Gastrocnemius medialis (tissue), 4 donors: ENCODE measurements around the gene MAPK14. TPM values are rescaled to one million over a fixed set of nuclear protein-coding genes. Genes with fewer than 3 reads are reported as not detected.

Experiments
- ATAC-seq, 2 donors: fragments of 150-250 bp; one replicate each; pipeline ENCODE4 v1.9.1; 2016
- DNase-seq, 2 donors: peaks; one replicate each; pipeline ENCODE4 v3.0.0-alpha.2; 2019
- H3K27ac ChIP-seq, 4 donors: fragments of 200-600 bp; sonication (generic); 1 replicate in 1 of 4; 2 replicates in 3 of 4; pipeline ENCODE4 v1.5.1; 2016 to 2018; ENCODE audit warnings: mild to moderate bottlenecking in 2 of 4, moderate library complexity in 1 of 4
- H3K27me3 ChIP-seq, 3 donors: fragments of 200-600 bp; sonication (generic) in 2 of 3; 1 replicate in 1 of 3; 2 replicates in 2 of 3; pipeline versions ENCODE4 v1.5.1 to v1.6.0; 2016 to 2019; ENCODE audit warnings: mild to moderate bottlenecking in 1 of 3, moderate library complexity in 1 of 3
- H3K36me3 ChIP-seq, 2 donors: fragments of 200-600 bp; sonication (generic) in 1 of 2; one replicate each; pipeline ENCODE4 v1.5.1; 2017 to 2018
- H3K4me1 ChIP-seq, 2 donors: fragments of 200-600 bp; sonication (generic) in 1 of 2; one replicate each; pipeline ENCODE4 v1.5.1; 2016 to 2017; ENCODE audit warnings: mild to moderate bottlenecking in 2 of 2
- H3K4me3 ChIP-seq, 4 donors: fragments of 200-600 bp; sonication (generic) in 3 of 4; 1 replicate in 1 of 4; 2 replicates in 3 of 4; pipeline ENCODE4 v1.5.1; 2016 to 2019; ENCODE audit warnings: mild to moderate bottlenecking in 2 of 4
- H3K9me3 ChIP-seq, 3 donors: fragments of 200-600 bp; sonication (generic) in 2 of 3; 1 replicate in 1 of 3; 2 replicates in 2 of 3; pipeline ENCODE4 v1.5.1; 2016 to 2019
- CTCF ChIP-seq, 5 experiments: fragments of 450-650 bp in 3 of 5; fragments of 200-600 bp in 2 of 5; sonication (generic) in 2 of 5; IDR thresholded peaks in 4 of 5; conservative IDR thresholded peaks in 1 of 5; 1 replicate in 4 of 5; 2 replicates in 1 of 5; pipeline ENCODE4 v1.5.1; 2016 to 2019; ENCODE audit warnings: antibody characterized with exemption in 5 of 5, mild to moderate bottlenecking in 3 of 5, moderate library complexity in 3 of 5
- POLR2A ChIP-seq, 2 donors: fragments of 450-650 bp; IDR thresholded peaks; one replicate each; pipeline ENCODE4 v1.6.1; 2017; ENCODE audit warnings: antibody characterized with exemption in 2 of 2, mild to moderate bottlenecking in 2 of 2, moderate library complexity in 2 of 2
- in situ Hi-C, 4 donors: fragments of 200-750 bp; cut with MboI; loops; one replicate each; pipeline versions ENCODE4 v1.15.0 to v1.8.0; 2017; ENCODE audit warnings: low sequenced_read_pairs in 4 of 4
- intact Hi-C: fragments of 100-400 bp; cut with DNase I; formaldehyde crosslinking; loops from one replicate; pipeline ENCODE4 v1.15.1; 2023; ENCODE audit warnings: low total_unique reads
- total RNA-seq, 4 donors: library from RNA; depleted of rRNA; stranded (reverse); fragments of >200 nt; gene quantifications; one replicate each; pipeline versions ENCODE4 v1.1.0 to v1.2.3, GENCODE V29; 2016

Gene MAPK14
- total RNA-seq, 4 donors from 2014 or later, result 37.6 to 42.4 (median 40.2) TPM

DNA sequence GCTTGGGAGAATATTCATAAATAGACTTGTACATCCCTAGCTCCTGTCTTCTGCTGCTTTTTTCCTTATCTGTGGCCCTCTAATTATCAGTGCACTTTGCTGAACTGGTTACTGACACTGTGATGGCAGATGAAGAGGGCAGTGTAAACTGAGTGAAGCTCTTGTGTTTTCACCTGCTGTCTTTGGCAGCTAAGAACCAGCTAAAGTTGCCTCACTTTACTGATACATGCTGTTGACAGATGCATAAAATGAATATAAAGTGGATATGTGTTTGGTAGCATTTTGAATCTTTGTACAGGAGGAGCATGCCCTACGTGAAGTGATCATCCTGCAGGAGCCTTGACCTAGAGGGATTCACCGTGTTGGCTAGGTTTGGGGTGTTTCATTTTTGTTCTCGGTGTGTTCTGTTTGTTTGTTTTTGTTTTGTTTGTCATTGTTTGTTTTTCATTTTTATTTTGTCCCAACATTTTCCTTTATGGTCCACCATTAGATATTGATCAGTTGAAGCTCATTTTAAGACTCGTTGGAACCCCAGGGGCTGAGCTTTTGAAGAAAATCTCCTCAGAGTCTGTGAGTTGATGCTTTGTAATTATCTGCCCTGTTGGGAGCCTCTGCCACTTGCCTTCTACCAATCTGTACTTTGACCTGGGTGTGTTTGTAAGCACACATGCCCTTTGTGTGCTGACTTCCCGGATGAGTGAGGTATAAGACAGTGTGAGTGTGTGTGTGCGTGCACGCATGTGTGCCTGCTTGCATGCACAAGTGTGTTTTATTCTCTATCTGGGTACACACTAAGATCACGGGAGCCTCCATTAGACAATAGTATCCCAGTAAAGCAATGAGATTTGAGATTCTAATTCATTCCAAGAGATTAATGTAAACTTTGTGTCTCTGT is 68.1 kb downstream of the MAPK14 start:
- peaks cover 0 to 29% of the 10 kb centered on the region in 2 donors for H3K36me3 ChIP-seq
- ATAC-seq (no peak), DNase-seq (no peak)
- in situ Hi-C loops, result loop anchor here (5.0 kb wide), 1 partner anchor 68 kb away; the partner anchor contains the start of gene MAPK14 (in 4 of the 4)
- no peak overlapping the region for H3K4me3 ChIP-seq
- H3K27me3 ChIP-seq, result no peaks in the 10 kb centered on the region
- intact Hi-C loops, result loop anchor here (1.0 to 10.0 kb wide), 2 partner anchors 68 to 171 kb away; partner anchors contain the start of genes MAPK14 and SRPK1
- H3K9me3 ChIP-seq, result no peaks in the 10 kb centered on the region
- TF ChIP-seq POLR2A (IDR thresholded peaks at IDR 0.05), result no peak
- TF ChIP-seq CTCF (IDR thresholded peaks at IDR 0.05 in 4 of 5, conservative IDR thresholded peaks at IDR 0.05 in 1 of 5), result no peak
- peak overlapping the region in 1 of 4 donors; percentile 59 for H3K27ac ChIP-seq
- peaks cover 11 to 13% of the 10 kb centered on the region in 2 donors for H3K4me1 ChIP-seq

GRCh38 chr6:36098253-36098919 is 70.8 kb downstream of the MAPK14 start:
- peaks cover 11 to 13% of the 10 kb centered on the region in 2 donors for H3K4me1 ChIP-seq
- no peak for ATAC-seq
- no peaks in the 10 kb centered on the region for H3K27me3 ChIP-seq
- no peak overlapping the region for H3K27ac ChIP-seq
- in situ Hi-C loops, result loop anchor here (5.0 kb wide), 1 partner anchor 71 kb away; the partner anchor contains the start of gene MAPK14 (in 4 of the 4)
- no peak for DNase-seq
- no peaks in the 10 kb centered on the region for H3K9me3 ChIP-seq
- intact Hi-C loops, result loop anchor here (2.0 to 10.0 kb wide), 2 partner anchors 174 to 576 kb away; partner anchors contain the start of gene SRPK1
- TF ChIP-seq POLR2A (IDR thresholded peaks at IDR 0.05) (no peak), CTCF (IDR thresholded peaks at IDR 0.05 in 4 of 5, conservative IDR thresholded peaks at IDR 0.05 in 1 of 5) (no peak)
- peaks cover 0 to 18% of the 10 kb centered on the region in 2 donors for H3K36me3 ChIP-seq
- H3K4me3 ChIP-seq, result no peak overlapping the region

GRCh38 chr6:36098920-36099647 is 71.5 kb downstream of the MAPK14 start:
- Histone ChIP-seq H3K4me1 (peaks cover 11 to 13% of the 10 kb centered on the region in 2 donors), H3K27me3 (no peaks in the 10 kb centered on the region), H3K9me3 (no peaks in the 10 kb centered on the region), H3K36me3 (peaks cover 0 to 25% of the 10 kb centered on the region in 2 donors), H3K27ac (no peak overlapping the region), H3K4me3 (no peak overlapping the region)
- DNase-seq, result no peak
- in situ Hi-C loops (loop anchor here (5.0 kb wide), 1 partner anchor 72 kb away; the partner anchor contains the start of gene MAPK14 (in 4 of the 4)), intact Hi-C loops (loop anchor here (2.0 to 10.0 kb wide), 2 partner anchors 174 to 576 kb away; partner anchors contain the start of gene SRPK1)
- TF ChIP-seq POLR2A (IDR thresholded peaks at IDR 0.05) (no peak), CTCF (IDR thresholded peaks at IDR 0.05 in 4 of 5, conservative IDR thresholded peaks at IDR 0.05 in 1 of 5) (no peak)
- no peak for ATAC-seq

GRCh38 chr6:36099869-36100483 is 72.4 kb downstream of the MAPK14 start:
- in situ Hi-C loops, result loop anchor here (5.0 to 25.0 kb wide), 2 partner anchors 73 to 262 kb away; partner anchors contain the start of gene MAPK14 (in 4 of the 4)
- intact Hi-C loops, result loop anchor here (2.0 to 10.0 kb wide), 2 partner anchors 175 to 577 kb away; partner anchors contain the start of gene SRPK1
- no peak for DNase-seq
- Histone ChIP-seq H3K36me3 (peaks cover 0 to 34% of the 10 kb centered on the region in 2 donors), H3K9me3 (no peaks in the 10 kb centered on the region), H3K27me3 (no peaks in the 10 kb centered on the region), H3K4me3 (no peak overlapping the region), H3K4me1 (peaks cover 5 to 8% of the 10 kb centered on the region in 2 donors), H3K27ac (no peak overlapping the region)
- no peak for TF ChIP-seq CTCF (IDR thresholded peaks at IDR 0.05 in 4 of 5, conservative IDR thresholded peaks at IDR 0.05 in 1 of 5)
- no peak for ATAC-seq
